ENCODE data around the gene LGALS4.
"Not testable (repeated sequence)": the region's sequence is repeated elsewhere in the genome, so short reads cannot be mapped to it uniquely, and the experiment has no call there.

Gene LGALS4

DNA sequence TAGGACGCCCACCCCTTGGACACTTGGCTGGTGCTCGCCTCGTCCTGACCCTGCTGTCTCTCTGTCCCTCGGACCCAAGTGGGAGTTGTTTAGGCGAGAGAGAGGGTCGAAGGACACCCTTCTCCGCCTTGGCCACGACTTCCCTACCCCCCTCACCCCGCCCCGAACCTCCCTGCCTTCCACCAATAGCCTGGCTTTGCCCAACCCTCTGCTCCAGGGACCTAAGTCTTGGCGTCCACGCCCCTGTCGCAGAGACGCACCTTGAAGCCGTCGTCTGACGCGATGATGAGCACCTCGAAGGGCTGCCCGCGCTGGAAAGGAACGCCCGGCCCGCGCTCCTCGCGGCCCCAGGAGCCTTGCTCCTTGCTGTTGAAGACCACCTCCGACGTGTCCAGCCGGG, 41.2 kb downstream of the LGALS4 start:
- ATAC-seq (replicated peaks); H3K36me3 Mint-ChIP-seq (ENCODE audit: insufficient read depth); H3K27ac Mint-ChIP-seq; DNase-seq; H3K4me1 Mint-ChIP-seq (ENCODE audit: low read depth in 2 of 2); H3K9me3 Mint-ChIP-seq; H3K27me3 Mint-ChIP-seq; H3K4me3 Mint-ChIP-seq: not testable (repeated sequence)

DNA sequence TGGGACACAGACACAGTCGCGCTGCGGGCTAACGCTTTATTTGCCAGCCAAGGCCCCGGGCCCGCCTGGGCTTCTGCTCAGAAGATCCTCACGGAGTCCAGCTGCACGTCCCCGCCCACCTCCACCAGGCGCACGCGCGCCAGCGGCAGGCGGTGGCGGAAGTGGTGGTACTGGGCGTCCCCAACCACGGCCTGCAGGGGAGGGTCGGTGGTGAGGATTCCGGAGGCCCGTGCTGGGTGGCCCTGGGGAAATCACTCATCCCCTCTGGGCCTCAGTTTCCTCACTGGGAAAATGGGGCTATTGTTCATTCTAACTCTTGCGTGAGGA, 41.8 kb downstream of the LGALS4 start:
- not testable (repeated sequence) for H3K4me3 Mint-ChIP-seq; H3K27ac Mint-ChIP-seq; H3K4me1 Mint-ChIP-seq (ENCODE audit: low read depth in 2 of 2); H3K36me3 Mint-ChIP-seq (ENCODE audit: insufficient read depth); H3K9me3 Mint-ChIP-seq; H3K27me3 Mint-ChIP-seq; DNase-seq
- peak; percentile 73 for ATAC-seq (replicated peaks)

DNA sequence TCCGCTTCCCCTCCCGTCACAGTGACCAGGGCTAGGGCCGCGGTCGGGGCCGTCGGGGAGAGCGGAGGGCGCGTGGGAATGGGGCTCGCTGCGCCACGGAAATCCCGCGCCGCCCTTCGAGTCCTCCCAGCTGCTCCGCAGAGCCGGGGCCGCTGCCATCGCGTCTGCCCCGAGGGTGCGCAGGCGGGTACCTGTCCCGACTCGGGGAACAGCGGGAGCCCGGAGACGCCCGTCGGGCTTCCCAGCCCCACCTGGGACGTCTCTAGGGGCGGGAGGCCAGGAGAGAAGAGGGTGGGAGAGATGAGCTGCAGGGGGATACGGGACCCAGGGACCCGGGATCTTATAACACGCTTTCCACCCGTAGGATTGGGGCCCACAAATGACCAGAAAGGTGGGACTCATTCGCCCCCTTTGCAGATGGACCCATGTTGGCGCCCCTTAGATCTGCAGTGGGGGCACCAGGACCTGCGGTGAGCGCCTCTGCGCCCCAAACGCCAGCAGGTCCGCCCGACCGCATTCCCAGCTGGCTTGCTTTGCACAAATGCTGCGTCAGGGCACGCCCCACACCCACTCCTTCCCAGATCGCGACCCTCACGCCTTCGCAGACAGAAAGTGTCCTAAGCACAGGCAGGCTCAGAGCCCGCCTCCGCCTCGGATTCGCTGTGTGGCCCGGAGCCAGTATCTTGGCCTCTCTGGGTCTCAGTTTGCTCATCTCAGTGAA, 42.4 kb downstream of the LGALS4 start:
- ATAC-seq (replicated peaks) = peak; percentile 22
- not testable (repeated sequence) for DNase-seq; H3K9me3 Mint-ChIP-seq; H3K4me1 Mint-ChIP-seq (ENCODE audit: low read depth in 2 of 2); H3K27me3 Mint-ChIP-seq; H3K27ac Mint-ChIP-seq; H3K36me3 Mint-ChIP-seq (ENCODE audit: insufficient read depth)
- H3K4me3 Mint-ChIP-seq = peak overlapping the region; percentile 61 to 70

DNA sequence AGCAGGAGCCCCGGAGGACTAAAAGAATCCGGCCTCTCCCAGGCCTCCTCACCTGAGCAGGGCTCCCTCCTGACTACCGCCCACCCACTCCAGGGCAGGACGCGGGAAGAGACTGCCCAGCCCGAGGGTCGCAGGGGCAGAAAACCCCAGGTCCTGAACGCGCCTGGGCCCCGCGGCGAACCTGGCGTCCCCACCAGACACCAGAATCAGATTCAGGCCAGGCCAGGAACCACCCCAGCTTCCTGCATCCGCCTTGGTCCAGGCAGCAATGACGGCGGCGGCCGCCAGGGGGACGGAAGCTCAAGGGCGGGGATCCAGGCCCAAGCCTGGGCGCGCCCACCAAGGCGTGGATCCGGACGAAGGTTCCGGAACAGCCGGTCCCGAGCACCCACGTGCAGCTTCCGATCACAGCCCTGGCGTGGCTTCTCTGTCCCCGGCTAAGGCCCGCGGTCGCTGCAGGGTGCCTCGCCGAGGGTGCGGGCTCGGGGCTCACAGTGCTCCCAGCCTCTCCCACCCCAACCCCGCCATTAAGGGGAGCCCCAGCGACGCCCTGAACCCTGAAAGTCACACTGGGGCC, 43.0 kb downstream of the LGALS4 start:
- Mint-ChIP-seq H3K4me3 (peak overlapping the region; percentile 61 to 70), H3K4me1 (ENCODE audit: low read depth in 2 of 2) (peaks cover 5 to 7% of the 10 kb centered on the region in 2 donors), H3K9me3 (no peaks in the 10 kb centered on the region), H3K36me3 (ENCODE audit: insufficient read depth) (peaks cover 4% of the 10 kb centered on the region), H3K27me3 (no peaks in the 10 kb centered on the region), H3K27ac (peak overlapping the region; percentile 79 to 93)
- DNase-seq (peak; percentile 87 to 97 (median 97)), ATAC-seq (replicated peaks) (peak; percentile 86)

DNA sequence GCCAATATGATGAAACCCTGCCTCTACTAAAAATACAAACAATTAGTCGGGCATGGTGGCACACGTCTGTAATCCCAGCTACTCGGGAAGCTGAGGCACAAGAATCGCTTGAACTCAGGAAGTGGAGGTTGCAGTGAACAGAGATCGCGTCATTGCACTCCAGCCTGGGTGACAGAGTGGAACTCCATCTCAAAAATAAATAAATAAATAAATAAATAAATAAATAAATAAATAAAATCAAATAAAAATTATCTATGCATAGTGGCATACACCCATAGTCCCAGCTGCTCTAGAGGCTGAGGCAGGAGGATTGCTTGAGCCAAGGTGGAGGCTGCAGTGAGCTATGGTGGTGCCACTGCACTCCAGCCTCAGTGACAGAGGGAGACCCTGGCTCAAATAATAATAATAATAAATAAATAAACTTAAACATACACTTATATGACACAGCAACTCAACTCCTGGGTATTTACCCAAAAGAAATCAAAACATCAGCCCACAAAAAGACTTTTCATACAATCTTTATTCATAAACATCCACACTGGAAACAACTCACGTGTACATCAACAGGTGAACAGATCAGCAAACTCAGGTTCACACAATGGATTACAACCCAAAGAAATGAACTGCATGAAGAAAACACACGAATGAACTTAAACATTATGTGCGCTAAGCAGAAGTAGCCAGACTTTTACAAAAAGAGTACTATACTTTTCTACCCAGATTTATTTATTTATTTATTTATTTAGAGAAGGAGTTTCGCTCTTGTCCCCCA, 46.3 kb downstream of the LGALS4 start:
- Mint-ChIP-seq H3K4me1 (ENCODE audit: low read depth in 2 of 2) (peaks cover 7 to 8% of the 10 kb centered on the region in 2 donors), H3K36me3 (ENCODE audit: insufficient read depth) (peaks cover 4% of the 10 kb centered on the region), H3K9me3 (no peaks in the 10 kb centered on the region), H3K27ac (no peak overlapping the region), H3K4me3 (no peak overlapping the region), H3K27me3 (no peaks in the 10 kb centered on the region)
- ATAC-seq (replicated peaks) (no peak), DNase-seq (no peak)

DNA sequence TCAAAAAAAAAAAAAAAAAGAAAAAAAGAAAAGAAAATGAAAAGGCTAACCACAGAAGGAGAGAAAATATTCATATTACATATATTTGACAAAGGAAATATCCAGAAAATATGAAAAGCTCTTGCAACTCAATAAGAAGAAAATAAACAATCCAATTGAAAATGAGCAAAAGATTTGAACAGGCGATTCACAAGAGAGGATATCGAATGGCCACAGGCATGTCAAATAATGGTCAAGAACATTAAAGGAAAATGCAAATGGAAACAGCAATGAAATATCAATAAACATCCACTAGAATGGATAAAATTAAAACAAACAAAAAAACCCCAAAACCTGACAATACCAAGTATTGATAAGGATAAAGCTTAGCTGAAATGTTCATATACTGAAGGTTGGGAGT, 47.5 kb downstream of the LGALS4 start:
- H3K36me3 Mint-ChIP-seq (ENCODE audit: insufficient read depth) = peaks cover 4% of the 10 kb centered on the region
- no peaks in the 10 kb centered on the region for H3K27me3 Mint-ChIP-seq
- no peak overlapping the region for H3K4me3 Mint-ChIP-seq
- H3K27ac Mint-ChIP-seq = no peak overlapping the region
- ATAC-seq (replicated peaks) (no peak), DNase-seq (no peak)
- no peaks in the 10 kb centered on the region for H3K9me3 Mint-ChIP-seq
- H3K4me1 Mint-ChIP-seq (ENCODE audit: low read depth in 2 of 2) = peaks cover 7 to 13% of the 10 kb centered on the region in 2 donors

DNA sequence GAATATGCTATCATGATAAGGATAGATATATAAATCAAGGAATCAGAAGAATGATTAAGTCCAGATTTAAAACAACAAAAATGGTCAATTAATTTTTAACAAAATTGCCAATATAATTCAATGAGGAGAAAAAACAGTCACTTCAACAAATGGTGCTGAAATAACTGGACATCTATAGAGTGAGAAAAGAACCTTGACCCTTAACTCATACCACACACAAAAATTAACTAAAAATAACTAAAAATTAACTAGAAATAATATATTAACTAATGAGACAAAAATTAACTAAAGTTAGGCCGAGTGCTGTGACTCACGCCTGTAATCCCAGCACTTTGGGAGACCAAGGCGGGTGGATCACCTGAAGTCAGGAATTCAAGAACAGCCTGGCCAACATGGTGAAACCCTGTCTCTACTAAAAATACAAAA, 48.9 kb downstream of the LGALS4 start:
- Mint-ChIP-seq H3K4me1 (ENCODE audit: low read depth in 2 of 2) (peaks cover 0 to 9% of the 10 kb centered on the region in 2 donors), H3K27me3 (no peaks in the 10 kb centered on the region), H3K9me3 (no peaks in the 10 kb centered on the region), H3K36me3 (ENCODE audit: insufficient read depth) (peaks cover 4% of the 10 kb centered on the region), H3K27ac (no peak overlapping the region), H3K4me3 (no peak overlapping the region)
- ATAC-seq (replicated peaks) = no peak
- DNase-seq = no peak

DNA sequence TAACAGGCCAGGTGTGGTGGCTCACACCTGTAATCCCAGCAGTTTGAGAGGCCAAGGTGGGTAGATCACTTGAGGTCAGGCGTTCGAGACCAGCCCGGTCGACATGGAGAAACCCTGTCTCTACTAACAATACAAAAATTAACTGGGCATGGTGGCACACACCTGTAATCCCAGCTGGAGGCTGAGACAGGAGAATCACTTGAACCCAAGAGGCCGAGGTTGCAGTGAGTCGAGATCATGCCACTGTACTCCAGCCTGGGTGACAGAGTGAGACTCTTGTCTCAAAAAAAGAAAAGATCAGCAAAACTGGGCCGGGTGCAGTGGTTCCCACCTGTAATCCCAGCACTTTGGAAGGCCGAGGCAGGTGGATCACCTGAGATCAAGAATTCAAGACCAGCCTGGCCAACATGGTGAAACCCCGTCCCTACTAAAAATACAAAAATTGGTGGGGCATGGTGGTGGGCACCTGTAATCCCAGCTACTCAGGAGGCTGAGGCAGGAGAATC, 50.8 kb downstream of the LGALS4 start:
- not testable (repeated sequence) for H3K9me3 Mint-ChIP-seq; H3K4me1 Mint-ChIP-seq (ENCODE audit: low read depth in 2 of 2); H3K36me3 Mint-ChIP-seq (ENCODE audit: insufficient read depth); H3K27ac Mint-ChIP-seq; DNase-seq; H3K27me3 Mint-ChIP-seq; H3K4me3 Mint-ChIP-seq; ATAC-seq (replicated peaks)

DNA sequence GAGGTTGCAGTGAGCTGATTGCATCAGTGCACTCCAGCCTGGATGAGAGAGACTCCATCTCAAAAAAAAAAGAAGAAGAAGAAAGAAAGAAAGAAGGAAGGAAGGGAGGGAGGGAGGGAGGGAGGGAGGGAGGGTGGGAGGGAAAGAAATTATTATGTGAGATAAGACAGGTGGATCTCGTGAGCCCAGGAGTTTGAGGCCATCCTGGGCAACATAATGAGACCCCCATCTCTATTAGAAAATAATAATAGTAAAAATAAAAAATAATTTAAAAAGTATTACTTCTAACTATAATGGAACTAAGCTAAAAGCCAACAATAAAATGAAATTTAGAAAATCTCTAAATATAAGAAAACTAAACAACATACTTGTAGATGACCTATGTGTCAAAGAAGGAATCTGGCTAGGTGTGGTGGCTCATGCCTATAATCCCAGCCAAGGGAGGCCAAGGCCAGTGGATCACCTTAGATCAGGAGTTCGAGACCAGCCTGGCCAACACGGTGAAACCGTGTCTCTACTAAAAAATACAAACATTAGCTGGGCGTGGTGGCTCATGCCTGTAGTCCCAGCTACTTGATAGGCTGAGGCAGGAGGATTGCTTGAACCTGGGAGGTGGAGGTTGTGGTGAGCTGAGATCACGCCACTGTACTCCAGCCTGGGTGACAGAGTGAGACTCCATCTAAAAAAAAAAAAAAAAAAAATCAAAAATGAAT, 51.8 kb downstream of the LGALS4 start:
- not testable (repeated sequence) for H3K4me1 Mint-ChIP-seq (ENCODE audit: low read depth in 2 of 2); H3K9me3 Mint-ChIP-seq; DNase-seq; H3K36me3 Mint-ChIP-seq (ENCODE audit: insufficient read depth); H3K27me3 Mint-ChIP-seq; ATAC-seq (replicated peaks); H3K4me3 Mint-ChIP-seq
- H3K27ac Mint-ChIP-seq = peak overlapping the region in 1 of 2 donors; percentile 16

DNA sequence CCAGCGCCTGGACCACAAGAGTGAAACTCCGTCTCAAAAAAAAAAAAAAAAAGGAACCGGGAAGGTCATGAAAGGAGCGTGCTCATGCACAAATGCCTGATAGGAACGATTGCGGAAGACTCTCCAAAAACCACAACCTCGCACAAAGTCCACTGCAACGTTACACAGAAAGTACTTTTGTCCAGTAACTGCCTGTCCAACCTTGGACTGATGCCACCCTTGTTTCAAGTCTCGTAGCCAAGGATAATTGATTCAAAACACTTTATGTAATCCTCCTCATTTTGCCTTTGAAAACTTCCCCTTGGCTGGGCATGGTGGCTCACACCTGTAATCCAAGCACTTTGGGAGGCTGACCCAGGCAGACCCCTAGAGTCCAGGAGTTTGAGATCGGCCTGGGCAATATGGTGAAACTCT, 53.1 kb downstream of the LGALS4 start:
- Mint-ChIP-seq H3K27ac (no peak overlapping the region), H3K36me3 (ENCODE audit: insufficient read depth) (no peaks in the 10 kb centered on the region)
- no peak for ATAC-seq (replicated peaks)

DNA sequence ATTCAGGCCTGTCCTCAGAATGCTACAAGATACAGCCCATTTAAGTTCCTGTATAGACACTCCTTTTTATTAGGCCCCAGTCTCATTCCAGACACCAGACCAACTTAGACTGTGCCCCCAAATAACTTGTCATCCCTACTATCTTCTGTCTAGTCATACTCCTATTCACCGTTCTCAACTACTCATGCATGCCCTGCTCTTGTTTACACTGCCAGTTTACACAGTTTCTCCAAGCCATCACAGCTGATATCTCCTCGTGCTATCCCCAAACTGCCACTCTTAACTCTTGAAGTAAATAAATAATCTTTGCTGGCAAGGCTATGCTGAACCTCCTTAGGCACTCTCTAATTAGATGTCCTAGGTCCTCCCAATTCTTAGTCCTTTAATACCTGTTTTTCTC, 58.5 kb downstream of the LGALS4 start:
- ATAC-seq (replicated peaks); H3K27me3 Mint-ChIP-seq; H3K4me1 Mint-ChIP-seq (ENCODE audit: low read depth in 2 of 2); H3K9me3 Mint-ChIP-seq; H3K36me3 Mint-ChIP-seq (ENCODE audit: insufficient read depth); DNase-seq; H3K27ac Mint-ChIP-seq; H3K4me3 Mint-ChIP-seq: not testable (repeated sequence)

More for the DNA sequence above, 53.1 kb downstream of the LGALS4 start:
- H3K9me3 Mint-ChIP-seq = no peaks in the 10 kb centered on the region
- H3K4me1 Mint-ChIP-seq (ENCODE audit: low read depth in 2 of 2) = peaks cover 0 to 9% of the 10 kb centered on the region in 2 donors
- H3K4me3 Mint-ChIP-seq = no peak overlapping the region
- no peak for DNase-seq
- no peaks in the 10 kb centered on the region for H3K27me3 Mint-ChIP-seq

DNA sequence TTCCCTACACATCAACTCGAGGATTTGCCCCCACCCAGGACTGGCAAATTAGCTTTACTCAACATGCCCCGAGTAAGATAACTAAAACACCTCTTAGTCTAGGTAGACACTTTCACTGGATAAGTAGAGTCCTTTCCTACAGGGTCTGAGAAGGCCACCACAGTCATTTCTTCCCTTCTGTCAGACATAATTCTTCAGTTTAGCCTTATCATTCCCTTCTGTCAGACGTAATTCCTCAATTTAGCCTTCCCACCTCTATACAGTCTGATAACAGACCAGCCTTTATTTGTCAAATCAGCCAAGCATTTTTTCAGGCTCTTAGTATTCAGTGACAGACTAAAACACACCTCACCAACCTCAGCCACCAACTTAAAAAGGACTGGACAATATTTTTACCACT, 59.0 kb downstream of the LGALS4 start:
- not testable (repeated sequence) for DNase-seq; H3K27ac Mint-ChIP-seq; H3K4me3 Mint-ChIP-seq; H3K9me3 Mint-ChIP-seq; ATAC-seq (replicated peaks); H3K36me3 Mint-ChIP-seq (ENCODE audit: insufficient read depth); H3K4me1 Mint-ChIP-seq (ENCODE audit: low read depth in 2 of 2); H3K27me3 Mint-ChIP-seq

All from effector memory CD8-positive, alpha-beta T cell (primary cell).